ENCODE measurements around the gene CDK18. TPM values are rescaled to one million over a fixed set of nuclear protein-coding genes. Genes with fewer than 3 reads are reported as not detected.
A peak's percentile ranks its signal among the peaks of the same experiment; 100 is the strongest.

CDK18 gene
- polyA plus RNA-seq, 1 donor from 2014 or later, result 0.95 TPM

GRCh38 chr1:205568469-205569361, 64.2 kb downstream of the CDK18 start:
- Mint-ChIP-seq H3K4me1 (peaks cover 0 to 3% (median 0%) of the 10 kb centered on the region in 3 donors), H3K4me3 (peak overlapping the region; percentile 70 to 87 (median 80)), H3K36me3 (no peaks in the 10 kb centered on the region), H3K9me3 (no peaks in the 10 kb centered on the region), H3K27me3 (peaks cover 29% of the 10 kb centered on the region), H3K27ac (no peak overlapping the region)

DNA sequence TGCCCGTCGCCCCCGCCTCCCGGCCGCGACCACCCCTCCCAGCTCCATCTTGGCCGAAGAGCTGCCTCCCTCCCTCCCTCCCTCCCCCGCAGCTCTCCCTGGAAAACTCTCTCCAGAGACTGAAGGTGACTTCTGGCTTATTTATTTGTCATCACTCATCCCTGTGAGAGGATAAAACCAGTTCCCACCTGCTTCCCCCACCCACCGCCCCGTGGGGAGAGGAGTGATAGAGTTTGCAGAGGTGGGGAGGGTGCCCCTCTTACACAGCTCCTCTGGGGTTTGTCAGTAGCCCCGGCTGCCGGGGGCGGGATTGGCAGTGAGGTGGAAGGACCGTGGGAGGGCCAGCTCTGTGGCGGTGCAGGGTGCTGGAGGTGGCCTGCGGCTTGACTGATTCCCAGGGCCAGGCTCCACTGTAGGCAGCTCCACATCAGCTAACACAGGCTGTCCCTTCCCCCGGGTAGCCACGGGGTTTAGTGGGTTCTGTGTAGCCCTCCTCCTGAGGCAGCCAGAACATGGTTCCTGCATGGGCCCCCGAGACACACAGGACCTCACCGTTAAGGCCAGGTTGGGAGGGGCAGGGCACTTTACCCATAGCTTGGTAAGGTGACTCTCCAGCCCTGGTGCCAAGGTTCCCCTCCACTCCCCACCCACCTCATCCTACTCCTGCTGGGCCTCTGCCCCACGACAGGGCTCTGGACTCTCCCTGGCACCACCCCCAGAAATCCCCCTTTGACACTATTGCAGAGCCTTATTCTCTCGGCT, 65.1 kb downstream of the CDK18 start:
- H3K4me1 Mint-ChIP-seq, result peaks cover 0 to 3% (median 0%) of the 10 kb centered on the region in 3 donors
- H3K36me3 Mint-ChIP-seq, result no peaks in the 10 kb centered on the region
- H3K27ac Mint-ChIP-seq, result no peak overlapping the region
- H3K4me3 Mint-ChIP-seq, result peak overlapping the region; percentile 54 to 76 (median 61)
- no peaks in the 10 kb centered on the region for H3K9me3 Mint-ChIP-seq
- H3K27me3 Mint-ChIP-seq, result peaks cover 28% of the 10 kb centered on the region

DNA sequence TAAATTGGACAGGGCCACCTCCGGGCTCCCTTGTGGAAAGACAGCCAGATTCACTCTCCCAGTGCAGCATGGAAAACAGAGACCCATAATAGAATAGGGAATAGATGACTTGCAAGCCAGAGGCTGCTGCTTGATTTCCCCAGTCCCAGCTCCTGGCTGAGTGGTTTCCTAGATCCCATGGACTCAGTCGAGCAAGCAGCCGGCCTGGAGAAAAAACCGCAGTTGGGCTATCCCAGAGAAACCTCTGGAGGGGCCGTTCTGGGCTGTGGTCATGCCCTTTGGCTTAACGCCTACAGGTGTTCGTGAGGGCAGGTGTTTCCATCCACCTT, 65.7 kb downstream of the CDK18 start:
- Mint-ChIP-seq H3K27me3 (peaks cover 28% of the 10 kb centered on the region), H3K36me3 (no peaks in the 10 kb centered on the region), H3K27ac (no peak overlapping the region), H3K4me3 (peak overlapping the region in 1 of 4 donors; percentile 52), H3K9me3 (no peaks in the 10 kb centered on the region), H3K4me1 (peaks cover 0 to 3% (median 0%) of the 10 kb centered on the region in 3 donors)

- peaks cover 0 to 3% (median 0%) of the 10 kb centered on the region in 3 donors for H3K4me1 Mint-ChIP-seq
- no peaks in the 10 kb centered on the region for H3K36me3 Mint-ChIP-seq
- H3K27ac Mint-ChIP-seq, result no peak overlapping the region
- H3K27me3 Mint-ChIP-seq, result peaks cover 26% of the 10 kb centered on the region
- H3K4me3 Mint-ChIP-seq, result peak overlapping the region in 1 of 4 donors; percentile 3
- no peaks in the 10 kb centered on the region for H3K9me3 Mint-ChIP-seq
These were observed 66.5 kb downstream of the CDK18 start for GRCh38 chr1:205570796-205571537.

DNA sequence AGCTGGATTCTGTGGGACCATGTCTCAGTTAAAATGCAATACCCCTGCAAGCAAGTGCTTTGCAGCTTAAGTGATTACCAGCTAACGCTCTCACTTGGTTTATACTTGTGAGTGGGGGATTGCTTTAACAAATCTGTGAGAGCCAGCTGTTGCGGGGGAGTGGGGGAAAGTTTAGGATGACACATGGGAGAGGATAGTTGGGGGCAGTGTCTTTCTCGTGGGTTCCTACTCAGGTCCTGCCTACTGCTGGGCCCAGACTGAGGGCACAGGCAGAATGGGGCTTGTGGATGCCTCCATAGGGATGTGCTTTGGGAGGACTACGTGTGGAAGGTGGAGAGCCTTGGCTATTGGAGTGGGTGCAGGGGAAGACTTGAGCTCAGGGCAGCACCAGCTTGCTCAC, 67.3 kb downstream of the CDK18 start:
- Mint-ChIP-seq H3K4me1 (peaks cover 0 to 3% (median 0%) of the 10 kb centered on the region in 3 donors), H3K4me3 (no peak overlapping the region), H3K27ac (no peak overlapping the region), H3K9me3 (no peaks in the 10 kb centered on the region), H3K36me3 (no peaks in the 10 kb centered on the region), H3K27me3 (peaks cover 23% of the 10 kb centered on the region)

GRCh38 chr1:205572421-205572820, 68.0 kb downstream of the CDK18 start:
- H3K4me3 Mint-ChIP-seq, result peak overlapping the region in 1 of 4 donors; percentile 0
- peaks cover 0 to 3% (median 0%) of the 10 kb centered on the region in 3 donors for H3K4me1 Mint-ChIP-seq
- peaks cover 18% of the 10 kb centered on the region for H3K27me3 Mint-ChIP-seq
- no peak overlapping the region for H3K27ac Mint-ChIP-seq
- H3K36me3 Mint-ChIP-seq, result no peaks in the 10 kb centered on the region
- H3K9me3 Mint-ChIP-seq, result no peaks in the 10 kb centered on the region

DNA sequence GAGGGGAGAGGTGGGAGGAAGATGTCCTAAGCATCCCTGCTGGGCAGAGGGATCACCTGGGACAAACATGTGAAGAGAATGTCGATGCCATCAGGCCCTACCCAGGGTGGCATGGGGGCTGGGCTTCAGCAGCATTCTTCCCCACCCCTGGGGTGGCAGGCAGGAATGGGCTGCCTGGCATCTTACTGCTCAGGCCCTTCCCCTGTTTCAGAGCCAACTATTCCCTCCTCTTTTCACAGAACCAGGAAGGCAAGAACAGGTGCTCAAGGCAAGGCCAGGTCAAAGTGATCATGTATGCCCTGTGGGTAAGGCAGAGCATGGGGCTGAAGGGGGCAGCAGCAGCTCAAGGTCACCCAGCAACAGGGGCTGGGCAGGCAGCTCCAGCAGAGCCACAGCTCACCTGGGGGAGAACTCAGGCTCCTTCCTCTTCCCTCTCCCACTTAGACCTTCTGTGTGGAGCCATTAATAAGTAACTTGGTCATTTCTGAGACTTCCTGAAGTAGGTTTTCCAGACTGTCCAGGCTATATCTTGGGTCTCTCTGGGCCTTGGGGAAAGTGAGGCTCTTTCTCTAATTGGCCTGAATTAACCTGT, 70.9 kb downstream of the CDK18 start:
- Mint-ChIP-seq H3K27ac (no peak overlapping the region), H3K27me3 (peaks cover 6% of the 10 kb centered on the region)

GRCh38 chr1:205576011-205576410, 71.5 kb downstream of the CDK18 start:
- Mint-ChIP-seq H3K4me1 (no peaks in the 10 kb centered on the region), H3K4me3 (no peak overlapping the region), H3K9me3 (no peaks in the 10 kb centered on the region), H3K27ac (no peak overlapping the region), H3K27me3 (peaks cover 7% of the 10 kb centered on the region), H3K36me3 (no peaks in the 10 kb centered on the region)

More for the DNA sequence above, 70.9 kb downstream of the CDK18 start:
- Mint-ChIP-seq H3K36me3 (no peaks in the 10 kb centered on the region), H3K4me1 (no peaks in the 10 kb centered on the region), H3K9me3 (no peaks in the 10 kb centered on the region), H3K4me3 (no peak overlapping the region)

- H3K9me3 Mint-ChIP-seq, result no peaks in the 10 kb centered on the region
- no peaks in the 10 kb centered on the region for H3K36me3 Mint-ChIP-seq
- peaks cover 0 to 4% (median 3%) of the 10 kb centered on the region in 3 donors for H3K4me1 Mint-ChIP-seq
- H3K27ac Mint-ChIP-seq, result no peak overlapping the region
- H3K27me3 Mint-ChIP-seq, result peaks cover 12% of the 10 kb centered on the region
- H3K4me3 Mint-ChIP-seq, result no peak overlapping the region
These were observed 72.6 kb downstream of the CDK18 start for GRCh38 chr1:205576805-205577761.

DNA sequence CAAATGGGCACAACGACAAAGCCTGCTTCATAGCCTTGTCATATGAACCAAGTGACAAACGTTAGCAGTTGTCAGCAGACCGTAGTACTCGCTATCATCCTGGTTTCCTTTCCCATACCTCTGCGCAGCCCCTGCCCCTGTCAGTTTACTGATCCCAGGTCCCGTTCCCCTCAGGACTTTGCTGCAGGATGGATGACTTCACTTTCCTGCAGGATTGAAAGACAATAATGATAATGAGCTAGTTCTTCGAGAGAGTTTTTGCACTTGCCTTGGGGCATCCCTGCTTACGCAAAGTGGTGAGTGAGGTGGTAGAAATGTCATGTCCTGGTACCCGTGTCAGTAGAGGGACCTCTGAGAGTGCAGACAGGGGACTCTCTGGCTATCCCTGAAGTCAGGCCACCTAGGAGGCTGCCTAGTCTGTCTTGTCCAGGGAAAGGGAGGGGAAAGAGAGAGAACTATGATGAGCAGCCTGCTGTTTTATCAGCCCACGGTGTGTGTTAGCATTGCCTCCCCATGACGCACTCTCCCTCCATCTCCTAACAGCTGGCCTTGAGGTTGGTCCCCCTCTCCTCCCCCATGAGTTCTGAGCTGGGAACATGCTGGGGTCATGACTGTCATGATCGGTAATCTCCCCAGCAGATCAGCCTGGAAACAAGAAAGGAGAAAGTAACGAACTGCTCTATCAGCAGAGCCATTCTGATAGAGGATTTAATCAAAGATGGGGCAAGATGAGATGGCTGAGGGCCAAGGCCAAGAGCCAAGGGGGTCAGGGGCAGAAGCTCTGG, 73.6 kb downstream of the CDK18 start:
- peak overlapping the region in 1 of 3 donors; percentile 90 for H3K27ac Mint-ChIP-seq

DNA sequence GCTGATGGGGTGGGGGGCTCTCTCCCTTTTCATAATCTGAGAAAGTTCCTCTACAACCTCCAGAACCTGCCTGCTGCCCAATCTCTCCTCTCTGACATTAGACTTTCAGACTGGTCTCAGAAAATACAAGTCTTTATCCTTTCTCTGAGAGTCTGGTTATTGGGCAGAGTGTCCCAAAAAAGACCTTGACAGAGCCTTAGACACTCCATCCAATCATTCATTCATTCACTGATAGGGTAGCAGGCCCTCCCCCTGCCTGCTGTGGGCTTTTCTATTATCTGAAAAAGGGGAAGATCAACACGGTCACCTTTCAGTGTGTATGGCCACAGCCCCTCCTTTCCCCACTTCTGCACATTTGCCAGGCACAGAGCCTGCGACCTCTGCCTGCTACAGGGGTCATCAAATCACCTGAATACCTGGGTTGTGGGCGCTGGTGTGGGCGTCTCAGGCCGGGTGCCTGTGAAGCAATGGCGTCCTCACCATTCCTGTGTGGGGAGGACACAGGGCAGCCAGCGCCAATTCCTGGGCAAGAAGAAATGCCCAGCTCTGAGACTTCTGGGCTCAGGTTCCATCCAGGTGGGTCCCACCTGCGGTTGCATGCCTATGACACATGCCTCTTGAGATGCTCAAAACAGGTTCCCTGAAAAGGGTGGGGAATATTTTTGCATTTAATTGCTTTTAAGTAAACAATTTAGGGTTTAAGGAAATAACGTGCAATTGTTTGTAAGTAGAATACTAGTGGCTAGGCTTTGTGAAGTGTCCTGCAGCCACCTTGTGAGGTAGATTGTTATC, 74.5 kb downstream of the CDK18 start:
- H3K27me3 Mint-ChIP-seq, result peaks cover 8% of the 10 kb centered on the region
- no peaks in the 10 kb centered on the region for H3K9me3 Mint-ChIP-seq
- peak overlapping the region in 1 of 3 donors; percentile 90 for H3K27ac Mint-ChIP-seq
- no peaks in the 10 kb centered on the region for H3K36me3 Mint-ChIP-seq
- H3K4me1 Mint-ChIP-seq, result peaks cover 7 to 10% (median 9%) of the 10 kb centered on the region in 3 donors
- no peak overlapping the region for H3K4me3 Mint-ChIP-seq

More for the DNA sequence above, 73.6 kb downstream of the CDK18 start:
- peaks cover 3 to 10% (median 7%) of the 10 kb centered on the region in 3 donors for H3K4me1 Mint-ChIP-seq
- H3K36me3 Mint-ChIP-seq, result no peaks in the 10 kb centered on the region
- peaks cover 8% of the 10 kb centered on the region for H3K27me3 Mint-ChIP-seq
- no peaks in the 10 kb centered on the region for H3K9me3 Mint-ChIP-seq
- no peak overlapping the region for H3K4me3 Mint-ChIP-seq

DNA sequence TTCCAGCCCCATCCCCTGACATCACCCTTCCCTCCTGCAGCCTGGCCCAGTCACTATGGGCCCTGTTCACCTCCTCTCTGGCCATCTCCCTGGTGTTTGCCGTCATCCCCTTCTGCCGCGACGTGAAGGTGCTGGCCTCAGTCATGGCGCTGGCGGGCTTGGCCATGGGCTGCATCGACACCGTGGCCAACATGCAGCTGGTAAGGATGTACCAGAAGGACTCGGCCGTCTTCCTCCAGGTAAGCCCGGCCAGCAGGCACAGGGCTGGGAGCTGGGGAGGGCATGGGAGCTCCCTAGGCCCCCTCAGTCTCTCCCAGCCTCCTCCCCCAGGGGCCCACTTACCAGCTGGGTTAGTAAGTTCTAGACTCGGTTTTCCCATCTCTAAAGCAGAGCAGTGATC, 75.2 kb downstream of the CDK18 start:
- H3K9me3 Mint-ChIP-seq, result no peaks in the 10 kb centered on the region
- H3K27ac Mint-ChIP-seq, result peak overlapping the region in 1 of 3 donors; percentile 63
- no peaks in the 10 kb centered on the region for H3K36me3 Mint-ChIP-seq
- peaks cover 7 to 13% (median 9%) of the 10 kb centered on the region in 3 donors for H3K4me1 Mint-ChIP-seq
- no peak overlapping the region for H3K4me3 Mint-ChIP-seq
- H3K27me3 Mint-ChIP-seq, result peaks cover 8% of the 10 kb centered on the region
